HL-60/S4 treated with phorbol 12-myristate 13-acetate at 8.2 ng/mL for 4 days and 3 days (cell line): ENCODE measurements around the gene MITF.

Experiments used
- in situ Hi-C: fragments of 300-500 bp; cut with MboI; formaldehyde crosslinking; loops from 2 replicates; pipeline ENCODE4 v1.15.0; 2022; ENCODE audit warnings: low sequenced_read_pairs

Gene MITF

GRCh38 chr3:69830147-69830546 lies 90.9 kb downstream of the MITF start:
- in situ Hi-C loops = no loop called here

- in situ Hi-C loops = no loop called here
These were observed 92.5 kb downstream of the MITF start for GRCh38 chr3:69831737-69832136.

- in situ Hi-C loops = no loop called here
These were observed 94.3 kb downstream of the MITF start for GRCh38 chr3:69833591-69833990.

GRCh38 chr3:69838217-69838616 lies 99.0 kb downstream of the MITF start:
- in situ Hi-C loops = no loop called here

- in situ Hi-C loops = no loop called here
These were observed 99.6 kb downstream of the MITF start for GRCh38 chr3:69838696-69839515.

GRCh38 chr3:69842351-69842750 lies 103.1 kb downstream of the MITF start:
- in situ Hi-C loops = no loop called here

GRCh38 chr3:69842789-69843188 lies 103.5 kb downstream of the MITF start:
- in situ Hi-C loops = no loop called here

- in situ Hi-C loops = no loop called here
These were observed 105.4 kb downstream of the MITF start for GRCh38 chr3:69844706-69845105.

- in situ Hi-C loops = no loop called here
These were observed 108.0 kb downstream of the MITF start for GRCh38 chr3:69847303-69847702.

- in situ Hi-C loops = no loop called here
These were observed 108.8 kb downstream of the MITF start for GRCh38 chr3:69848113-69848512.

GRCh38 chr3:69850849-69851248 lies 111.6 kb downstream of the MITF start:
- in situ Hi-C loops = no loop called here

GRCh38 chr3:69853027-69853426 lies 113.8 kb downstream of the MITF start:
- in situ Hi-C loops = no loop called here

- in situ Hi-C loops = no loop called here
These were observed 116.3 kb downstream of the MITF start for GRCh38 chr3:69855436-69856162.

GRCh38 chr3:69856965-69857705 lies 117.9 kb downstream of the MITF start:
- in situ Hi-C loops = no loop called here

- in situ Hi-C loops = no loop called here
These were observed 122.3 kb downstream of the MITF start for GRCh38 chr3:69861556-69861955.

GRCh38 chr3:69864141-69864540 lies 124.9 kb downstream of the MITF start:
- in situ Hi-C loops = no loop called here

GRCh38 chr3:69864766-69865165 lies 125.5 kb downstream of the MITF start:
- in situ Hi-C loops = no loop called here

GRCh38 chr3:69865925-69866679 lies 126.8 kb downstream of the MITF start:
- in situ Hi-C loops = no loop called here

- in situ Hi-C loops = no loop called here
These were observed 127.9 kb downstream of the MITF start for GRCh38 chr3:69866988-69867720.

- in situ Hi-C loops = no loop called here
These were observed 128.8 kb downstream of the MITF start for GRCh38 chr3:69867941-69868505.
